Medulla oblongata (tissue), 1 donor: ENCODE measurements around the gene KRTCAP3.
A peak's percentile ranks its signal among the peaks of the same experiment; 100 is the strongest.

Source experiments
- DNase-seq: peaks from one replicate; pipeline ENCODE4 v3.0.0-alpha.2; 2015; ENCODE audit errors: extremely low spot score

KRTCAP3 gene

DNA sequence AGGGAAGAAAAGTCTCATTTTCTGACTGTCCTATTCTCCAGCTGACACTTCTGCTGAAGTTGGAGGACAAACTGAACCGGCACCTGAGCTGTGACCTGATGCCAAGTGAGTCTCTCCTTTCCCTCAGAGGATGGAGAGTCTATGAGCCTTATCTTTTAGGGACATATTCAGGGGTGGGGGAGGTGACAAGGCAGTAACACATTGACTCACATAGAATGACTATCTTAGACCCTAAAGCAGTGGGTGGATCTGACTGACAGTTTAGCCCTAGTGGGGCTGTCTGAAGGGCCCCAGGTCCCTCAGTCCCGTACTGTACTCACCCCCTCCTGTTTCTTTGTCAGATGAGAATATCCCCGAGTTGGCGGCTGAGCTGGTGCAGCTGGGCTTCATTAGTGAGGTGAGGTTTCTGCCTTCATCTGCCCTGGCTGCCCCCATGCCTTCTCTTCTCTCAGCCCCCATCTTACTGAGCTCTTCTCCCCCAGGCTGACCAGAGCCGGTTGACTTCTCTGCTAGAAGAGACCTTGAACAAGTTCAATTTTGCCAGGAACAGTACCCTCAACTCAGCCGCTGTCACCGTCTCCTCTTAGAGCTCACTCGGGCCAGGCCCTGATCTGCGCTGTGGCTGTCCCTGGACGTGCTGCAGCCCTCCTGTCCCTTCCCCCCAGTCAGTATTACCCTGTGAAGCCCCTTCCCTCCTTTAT, 805 bp upstream of the KRTCAP3 start:
- DNase-seq = no peak

DNA sequence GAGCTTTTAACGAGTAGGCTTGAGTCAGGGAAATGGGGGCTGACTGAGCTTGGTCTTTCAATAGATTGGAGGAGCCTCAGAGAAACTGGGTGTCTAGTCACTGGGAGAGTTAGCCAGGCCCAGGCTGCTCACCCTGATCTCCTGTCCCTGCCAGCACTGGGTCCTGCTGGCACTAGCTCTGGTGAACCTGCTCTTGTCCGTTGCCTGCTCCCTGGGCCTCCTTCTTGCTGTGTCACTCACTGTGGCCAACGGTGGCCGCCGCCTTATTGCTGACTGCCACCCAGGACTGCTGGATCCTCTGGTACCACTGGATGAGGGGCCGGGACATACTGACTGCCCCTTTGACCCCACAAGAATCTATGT, 720 bp downstream of the KRTCAP3 start:
- DNase-seq = no peak

GRCh38 chr2:27445155-27445554, 3.0 kb downstream of the KRTCAP3 start:
- DNase-seq = no peak

DNA sequence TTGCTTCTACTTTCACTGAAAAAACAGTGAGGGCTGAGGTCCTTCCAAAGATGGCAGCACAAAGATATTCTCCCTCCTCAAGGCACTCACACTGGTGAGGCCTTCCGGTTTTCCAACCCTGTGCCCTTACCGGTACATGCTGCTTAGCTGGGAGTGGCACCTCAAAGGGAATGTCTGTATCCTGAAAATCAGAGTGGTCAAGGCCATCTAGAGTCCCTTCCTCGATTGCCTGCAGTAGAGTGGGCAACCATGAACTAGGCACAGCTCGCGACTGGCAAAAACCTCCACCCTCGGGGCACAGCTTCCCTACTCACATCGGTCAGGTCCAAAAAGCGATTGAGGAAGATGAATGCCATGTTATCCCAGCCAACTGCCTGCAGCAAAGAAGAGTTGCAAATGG, 3.4 kb downstream of the KRTCAP3 start:
- no peak for DNase-seq

GRCh38 chr2:27446057-27446456, 3.9 kb downstream of the KRTCAP3 start:
- no peak for DNase-seq

DNA sequence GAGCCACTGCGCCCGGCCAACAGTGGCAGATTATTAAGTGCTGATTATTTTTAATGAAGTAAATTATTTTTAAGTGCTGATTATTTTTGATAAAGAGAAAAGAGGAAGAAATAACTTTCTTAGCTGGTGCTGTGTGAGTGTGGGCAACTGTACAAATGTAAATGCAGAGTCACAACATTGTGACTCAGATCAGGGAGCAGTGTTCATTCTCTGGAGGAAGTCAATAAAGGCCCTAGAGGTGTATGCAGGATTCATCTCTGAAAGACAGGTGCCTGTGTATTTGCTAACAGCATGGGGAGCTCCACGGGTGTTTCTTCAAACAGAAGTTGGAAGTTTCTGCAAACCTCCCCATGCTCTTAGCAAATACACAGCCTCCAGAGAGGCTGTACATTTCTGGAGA, 6.2 kb downstream of the KRTCAP3 start:
- no peak for DNase-seq

- no peak for DNase-seq
Measured at GRCh38 chr2:27451095-27451494, 8.9 kb downstream of the KRTCAP3 start.

GRCh38 chr2:27453968-27454367, 11.8 kb downstream of the KRTCAP3 start:
- no peak for DNase-seq

DNA sequence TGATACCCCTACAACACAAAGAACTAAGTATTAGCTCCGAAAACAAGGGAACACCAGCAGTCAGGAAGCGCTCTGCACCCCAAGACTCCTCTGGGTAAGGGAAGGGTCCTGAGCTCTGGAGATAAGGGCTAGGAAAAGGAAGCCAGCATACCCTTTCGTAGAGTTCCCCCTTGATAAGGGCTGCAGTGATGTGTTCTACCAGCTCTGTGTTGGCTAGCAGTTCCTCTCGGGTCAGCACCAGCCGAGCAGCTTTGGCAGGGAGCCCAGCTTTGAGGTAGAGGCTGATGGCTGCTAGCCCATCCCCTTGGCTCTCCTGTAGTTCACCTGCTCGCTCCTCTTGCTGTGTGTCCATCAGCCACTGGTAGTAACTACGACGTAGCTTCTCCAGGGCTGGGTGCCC, 18.9 kb downstream of the KRTCAP3 start:
- DNase-seq = no peak

GRCh38 chr2:27464443-27464842, 22.3 kb downstream of the KRTCAP3 start:
- no peak for DNase-seq

GRCh38 chr2:27471961-27472360, 29.8 kb downstream of the KRTCAP3 start:
- no peak for DNase-seq

GRCh38 chr2:27485496-27485895, 43.3 kb downstream of the KRTCAP3 start:
- DNase-seq = peak; percentile 70

GRCh38 chr2:27489118-27489497, 46.9 kb downstream of the KRTCAP3 start:
- no peak for DNase-seq

DNA sequence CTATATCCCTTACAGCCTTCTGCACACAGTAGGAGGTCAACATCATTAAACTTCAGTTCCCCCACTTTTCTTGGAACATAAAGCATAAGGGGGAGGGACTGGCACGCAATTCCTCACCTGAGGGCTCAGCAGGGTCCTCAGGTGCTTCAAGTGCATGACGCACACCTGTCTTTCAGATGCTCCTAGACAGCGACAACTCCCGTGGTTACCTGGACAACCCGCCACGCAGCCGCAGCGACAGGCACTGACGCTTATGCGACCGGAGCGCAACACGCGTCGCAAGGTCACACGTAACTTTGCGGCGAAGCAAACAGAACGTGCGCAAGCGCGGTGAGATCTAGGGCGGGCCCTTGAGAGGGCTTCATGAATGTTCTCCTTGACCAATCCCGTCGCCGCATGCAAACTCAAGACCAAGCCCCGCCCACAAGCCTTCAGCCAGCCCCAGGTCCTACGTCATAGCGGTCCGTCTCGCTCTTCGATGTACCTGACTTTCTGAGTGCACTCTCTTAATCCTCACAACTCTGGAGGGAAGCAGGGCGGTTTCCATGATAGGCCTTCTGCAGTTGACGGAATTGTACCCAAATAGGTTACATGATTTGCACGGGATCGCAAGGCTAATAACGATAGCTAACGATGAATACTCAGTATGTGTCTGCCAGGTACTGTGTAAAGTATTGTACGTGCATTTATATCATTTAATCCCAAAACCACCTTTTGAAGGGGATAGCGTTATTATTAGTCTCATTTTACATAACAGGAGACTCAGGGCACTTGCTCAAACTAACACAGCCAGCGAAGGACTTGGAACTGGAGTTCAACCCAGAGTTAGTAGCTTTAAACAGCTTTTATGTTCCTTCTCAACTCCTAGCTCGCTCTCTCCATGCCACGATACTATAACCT, 47.6 kb downstream of the KRTCAP3 start, which contains the start of gene IFT172:
Gene IFT172, minus strand, starts transcription at position 246 of the 900 bp plus-strand sequence. Its CDS starts 90 bp downstream, at position 156.
- peak; percentile 99 for DNase-seq

GRCh38 chr2:27492557-27492956, 50.4 kb downstream of the KRTCAP3 start:
- DNase-seq = no peak

GRCh38 chr2:27493948-27494283, 51.7 kb downstream of the KRTCAP3 start:
- no peak for DNase-seq
